Stimulated activated naive CD8-positive, alpha-beta T cell treated with anti-CD3 and anti-CD28 coated beads, Interleukin-15, Interleukin-2, amounts not matched to agents 100 ng/mL and 50 ng/mL, for 24 hours (primary cell): Measurements from ENCODE around the gene TGFBR2.

Experiments
- H3K27ac Mint-ChIP-seq: one replicate; pipeline ENCODE4 v1.8.0; 2021; ENCODE audit warnings: mild to moderate bottlenecking, mixed read lengths
- H3K27me3 Mint-ChIP-seq: one replicate; pipeline ENCODE4 v1.8.0; 2021; ENCODE audit warnings: mixed read lengths
- H3K36me3 Mint-ChIP-seq: one replicate; pipeline ENCODE4 v1.8.0; 2021; ENCODE audit warnings: low read depth, mixed read lengths
- H3K4me1 Mint-ChIP-seq: one replicate; pipeline ENCODE4 v1.8.0; 2021; ENCODE audit warnings: low read depth, mixed read lengths
- H3K4me3 Mint-ChIP-seq: one replicate; pipeline ENCODE4 v1.8.0; 2021; ENCODE audit warnings: mild to moderate bottlenecking, mixed read lengths
- H3K9me3 Mint-ChIP-seq: one replicate; pipeline ENCODE4 v1.8.0; 2021; ENCODE audit warnings: mixed read lengths

The TGFBR2 gene

DNA sequence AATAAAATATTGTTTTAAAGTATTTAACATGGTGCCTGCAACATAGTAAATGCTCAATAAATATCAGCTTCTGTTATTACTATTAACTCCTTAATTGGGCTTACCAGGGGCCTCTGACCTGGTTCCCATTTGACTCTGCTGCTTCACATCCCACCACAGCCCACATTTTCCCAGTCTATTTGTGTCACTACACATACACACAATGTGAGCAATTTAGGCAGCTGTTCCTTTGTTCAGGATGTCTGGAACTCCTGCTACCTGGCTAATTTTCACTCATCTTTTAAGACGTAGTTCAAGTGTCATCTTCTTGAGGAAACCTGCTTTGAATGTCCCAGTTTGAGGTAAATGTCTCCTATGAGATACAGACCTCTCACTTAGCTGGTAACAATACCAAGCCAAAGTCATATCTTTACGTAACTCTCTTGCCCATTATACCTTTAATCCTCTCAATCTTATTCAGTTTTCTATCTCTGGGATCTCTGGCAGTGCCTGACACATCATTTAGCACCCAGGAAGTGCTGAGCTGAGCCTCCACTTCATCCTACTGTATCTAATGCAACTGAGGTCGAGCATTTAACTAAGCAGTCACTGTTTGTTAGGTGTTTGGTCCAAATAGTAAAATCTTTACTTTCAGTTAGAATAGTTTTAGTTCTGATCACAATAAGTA lies 4.4 kb downstream of the TGFBR2 start:
- H3K4me1 Mint-ChIP-seq = peaks cover 70% of the 10 kb centered on the region
- peak overlapping the region; percentile 98 for H3K27ac Mint-ChIP-seq
- H3K36me3 Mint-ChIP-seq = peaks cover 62% of the 10 kb centered on the region
- H3K4me3 Mint-ChIP-seq = peak overlapping the region; percentile 96
- no peaks in the 10 kb centered on the region for H3K27me3 Mint-ChIP-seq
- H3K9me3 Mint-ChIP-seq = no peaks in the 10 kb centered on the region

DNA sequence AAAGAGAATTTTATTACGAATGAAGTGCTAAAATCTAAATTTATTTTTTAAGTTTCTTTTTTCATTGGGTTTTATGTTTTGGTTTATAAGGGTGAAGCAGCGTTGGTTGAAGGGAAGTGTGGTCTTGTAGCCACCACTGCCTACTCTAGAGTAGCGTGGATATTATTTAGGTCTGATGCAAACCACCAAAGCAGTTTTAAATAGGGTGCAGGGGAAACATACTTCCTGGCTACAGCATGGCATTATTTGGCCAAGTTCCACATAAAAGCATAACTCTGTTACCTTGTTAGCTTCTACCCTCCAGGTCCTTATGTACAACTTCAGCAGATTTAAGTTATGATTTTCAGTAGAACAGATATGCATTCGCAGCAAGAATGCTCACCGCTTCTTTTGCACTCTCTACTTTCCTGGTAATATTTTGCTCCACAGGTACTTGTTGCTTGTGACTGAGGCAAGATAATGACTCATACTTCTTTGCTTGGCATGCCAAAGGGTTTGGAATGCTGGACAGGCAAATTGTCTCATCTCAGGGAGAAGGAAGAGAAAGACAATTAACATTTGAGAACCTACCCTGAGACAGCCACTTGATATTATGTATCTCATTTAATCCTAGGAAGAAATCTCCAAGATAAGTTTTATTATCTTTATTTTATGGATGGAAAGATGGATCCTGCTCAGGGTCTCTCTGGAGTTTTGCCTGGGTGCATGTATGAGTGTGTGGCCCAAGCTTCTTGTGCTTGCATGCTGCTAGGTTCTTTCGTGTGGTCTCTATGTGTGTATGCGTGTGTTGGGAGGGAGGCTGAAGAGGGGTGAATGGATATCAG lies 5.4 kb downstream of the TGFBR2 start:
- Mint-ChIP-seq H3K4me1 (peaks cover 75% of the 10 kb centered on the region), H3K4me3 (peak overlapping the region; percentile 96), H3K27me3 (no peaks in the 10 kb centered on the region), H3K9me3 (no peaks in the 10 kb centered on the region), H3K36me3 (peaks cover 67% of the 10 kb centered on the region), H3K27ac (peak overlapping the region; percentile 98)

DNA sequence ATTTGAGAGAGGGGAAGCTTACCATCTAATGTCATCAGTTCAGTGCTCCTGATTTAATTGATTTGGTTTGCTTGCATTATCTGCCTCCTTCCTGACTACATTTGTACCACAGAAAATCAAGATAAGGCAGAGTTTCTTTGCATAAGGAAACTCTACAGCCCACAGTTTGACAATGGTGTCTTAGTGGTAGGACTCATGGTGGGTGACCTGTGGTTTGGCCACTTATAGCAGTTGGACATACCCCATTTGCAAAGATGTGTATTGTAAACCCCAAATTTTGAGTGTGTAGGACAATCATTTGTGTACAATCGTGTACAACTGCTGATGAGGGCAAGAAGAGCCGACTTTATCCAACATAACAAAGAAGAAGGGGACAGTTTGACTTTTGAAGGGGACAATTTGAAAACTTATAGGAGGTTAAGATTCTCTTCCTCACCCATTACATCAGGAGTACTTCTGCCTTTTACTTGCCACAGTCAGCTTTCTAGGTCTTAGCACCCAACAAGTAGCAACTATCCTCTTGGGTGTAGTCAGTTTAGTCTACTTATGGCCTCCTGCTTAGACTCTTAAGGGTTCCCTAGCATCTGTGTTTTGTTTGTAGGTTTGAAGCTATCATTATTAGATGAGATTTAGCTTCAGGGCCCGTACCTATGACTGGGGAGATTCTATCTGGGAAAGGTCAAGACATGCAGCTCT lies 6.2 kb downstream of the TGFBR2 start:
- H3K36me3 Mint-ChIP-seq = peaks cover 69% of the 10 kb centered on the region
- H3K27ac Mint-ChIP-seq = peak overlapping the region; percentile 98
- H3K9me3 Mint-ChIP-seq = no peaks in the 10 kb centered on the region
- H3K4me1 Mint-ChIP-seq = peaks cover 82% of the 10 kb centered on the region
- H3K27me3 Mint-ChIP-seq = no peaks in the 10 kb centered on the region
- peak overlapping the region; percentile 96 for H3K4me3 Mint-ChIP-seq

DNA sequence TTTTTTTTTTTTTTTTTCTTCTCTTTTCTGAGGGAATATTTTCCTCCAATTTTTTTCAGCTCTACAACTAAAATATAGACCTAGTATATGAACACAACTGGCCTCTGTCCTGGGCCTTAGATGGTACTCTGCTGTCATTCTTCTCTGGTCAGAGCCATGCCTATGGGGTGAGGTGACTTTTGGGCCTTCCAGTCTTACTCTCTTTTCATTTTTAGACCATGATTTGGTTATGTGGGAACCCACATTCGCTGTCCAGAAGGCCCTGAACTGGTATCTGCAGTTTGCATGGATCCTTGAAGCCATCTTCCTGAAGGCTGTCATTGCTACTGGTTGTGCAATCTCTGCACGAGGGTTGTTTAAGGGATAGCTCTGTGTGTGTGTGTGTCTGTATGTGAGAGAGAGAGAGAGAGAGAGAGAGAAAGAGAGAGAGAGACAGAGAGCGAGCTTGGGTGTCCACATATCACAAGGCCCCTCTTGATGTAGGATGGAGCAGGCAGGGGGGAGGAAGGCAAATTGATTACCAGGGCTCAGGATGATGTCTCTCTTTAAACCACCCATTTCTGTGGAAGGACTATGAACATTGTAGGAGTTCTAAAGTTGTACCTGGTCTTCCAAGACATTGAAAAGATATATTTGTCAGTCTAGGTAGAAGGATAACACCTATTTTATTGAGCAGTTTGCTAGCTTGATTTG lies 6.9 kb downstream of the TGFBR2 start:
- Mint-ChIP-seq H3K27ac (peak overlapping the region; percentile 98), H3K4me1 (peaks cover 89% of the 10 kb centered on the region), H3K4me3 (peak overlapping the region; percentile 96), H3K36me3 (peaks cover 71% of the 10 kb centered on the region), H3K27me3 (no peaks in the 10 kb centered on the region), H3K9me3 (no peaks in the 10 kb centered on the region)

DNA sequence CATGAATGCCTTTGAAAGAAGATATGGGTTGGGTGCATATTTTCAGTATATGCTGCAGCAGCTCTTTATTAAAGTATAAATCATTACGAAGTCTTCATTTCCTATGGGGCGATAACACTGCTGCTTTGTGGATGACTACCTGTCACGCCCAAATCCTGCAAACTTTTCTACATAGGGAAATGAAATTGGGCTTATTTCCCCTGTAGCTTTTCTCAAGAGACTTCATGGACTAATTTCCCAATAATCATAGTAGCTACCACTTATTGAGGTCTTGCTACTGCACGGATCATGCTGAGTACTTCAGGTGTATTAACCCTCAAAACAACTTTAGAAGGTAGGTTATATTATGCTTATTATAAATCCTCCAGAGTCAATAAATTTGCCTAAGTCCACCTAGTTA lies 8.0 kb downstream of the TGFBR2 start:
- H3K27ac Mint-ChIP-seq = peak overlapping the region; percentile 98
- peak overlapping the region; percentile 96 for H3K4me3 Mint-ChIP-seq
- peaks cover 100% of the 10 kb centered on the region for H3K4me1 Mint-ChIP-seq
- no peaks in the 10 kb centered on the region for H3K9me3 Mint-ChIP-seq
- peaks cover 71% of the 10 kb centered on the region for H3K36me3 Mint-ChIP-seq
- H3K27me3 Mint-ChIP-seq = no peaks in the 10 kb centered on the region

DNA sequence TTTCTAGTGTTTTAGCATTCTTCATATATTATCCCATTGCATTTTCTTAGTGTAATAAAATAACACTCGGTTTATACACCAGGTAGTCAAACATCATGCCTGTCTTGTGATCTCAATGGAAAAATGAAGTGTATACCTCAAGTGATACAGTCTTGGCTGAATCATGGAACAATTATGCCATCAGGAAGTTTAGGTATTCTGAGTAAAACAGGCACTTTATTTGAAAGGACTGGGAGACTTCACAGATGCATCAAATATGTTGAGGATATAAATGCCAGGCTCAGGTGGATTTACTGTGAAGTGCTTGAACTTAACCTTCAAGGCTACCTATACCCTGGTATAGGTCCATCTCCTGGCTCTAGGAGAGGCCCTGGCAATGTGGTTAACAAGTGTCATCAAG lies 8.5 kb downstream of the TGFBR2 start:
- H3K27ac Mint-ChIP-seq = peak overlapping the region; percentile 98
- H3K9me3 Mint-ChIP-seq = no peaks in the 10 kb centered on the region
- H3K4me1 Mint-ChIP-seq = peaks cover 100% of the 10 kb centered on the region
- peak overlapping the region; percentile 96 for H3K4me3 Mint-ChIP-seq
- peaks cover 70% of the 10 kb centered on the region for H3K36me3 Mint-ChIP-seq
- no peaks in the 10 kb centered on the region for H3K27me3 Mint-ChIP-seq

DNA sequence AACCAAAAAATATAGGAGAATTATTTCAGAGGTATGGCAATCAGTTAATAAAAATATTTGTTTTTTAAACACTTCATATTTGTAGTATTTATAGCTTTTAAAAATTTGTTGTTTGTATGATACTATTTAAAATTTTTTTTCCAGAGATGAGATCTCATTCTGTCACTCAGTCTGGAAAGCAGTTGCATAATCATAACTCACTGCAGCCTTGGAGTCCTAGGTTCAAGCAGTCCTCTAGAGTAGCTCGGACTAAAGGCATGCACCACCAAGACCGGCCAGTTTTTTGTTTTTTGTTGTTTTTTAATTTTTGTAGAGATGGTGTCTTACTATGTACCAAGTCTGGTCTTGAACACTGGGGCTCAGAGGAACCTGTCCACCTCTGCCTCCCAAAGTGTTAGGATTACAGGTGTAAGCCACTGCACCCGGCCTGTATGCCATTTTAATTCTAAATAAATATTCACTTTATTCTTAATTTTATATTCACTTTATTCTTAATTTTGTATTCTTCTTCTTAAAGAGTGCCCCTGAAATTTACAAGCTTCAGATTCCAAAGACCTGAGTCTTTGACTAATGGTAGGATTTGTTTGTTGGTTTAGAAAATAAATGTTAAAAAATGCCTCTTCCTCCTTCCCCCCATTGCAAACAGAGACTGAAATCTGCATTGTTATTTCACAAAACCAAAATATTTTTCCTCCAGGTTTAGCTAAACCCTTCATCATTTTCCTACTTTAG lies 9.4 kb downstream of the TGFBR2 start:
- H3K27ac Mint-ChIP-seq = peak overlapping the region; percentile 98
- H3K27me3 Mint-ChIP-seq = no peaks in the 10 kb centered on the region
- peaks cover 100% of the 10 kb centered on the region for H3K4me1 Mint-ChIP-seq
- H3K9me3 Mint-ChIP-seq = no peaks in the 10 kb centered on the region
- H3K36me3 Mint-ChIP-seq = peaks cover 69% of the 10 kb centered on the region
- H3K4me3 Mint-ChIP-seq = peak overlapping the region; percentile 96

DNA sequence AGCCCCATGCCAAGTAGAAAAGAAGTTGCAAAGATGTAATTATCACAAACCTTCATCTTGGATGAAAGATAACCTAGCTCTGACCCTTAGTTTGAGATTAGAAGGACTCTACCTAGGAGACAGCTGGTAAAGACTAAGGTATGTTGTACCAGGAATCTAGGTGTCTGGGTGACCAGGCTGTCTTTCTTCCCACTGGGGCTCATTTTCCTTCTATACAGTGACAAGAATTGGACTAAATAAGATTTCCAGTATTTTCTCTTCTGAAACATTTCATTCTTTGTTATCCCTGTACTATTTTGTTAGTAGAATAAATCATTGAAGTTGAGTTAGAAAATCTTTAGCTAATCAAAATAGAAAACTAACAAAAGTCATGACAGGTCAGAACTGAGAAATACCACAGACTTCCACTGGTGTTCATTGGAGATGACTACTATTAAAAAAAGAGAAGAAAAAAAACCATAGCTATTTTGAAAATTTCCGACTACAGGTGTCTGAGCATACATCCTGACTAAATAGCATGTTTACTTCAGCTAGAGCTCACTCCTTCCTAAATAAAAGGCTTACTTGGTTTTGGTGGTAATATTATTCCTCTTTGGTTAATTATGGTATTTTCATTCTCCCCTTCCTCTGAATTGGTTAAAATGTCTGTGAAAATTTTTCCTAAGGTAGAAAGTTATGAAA lies 10.1 kb downstream of the TGFBR2 start:
- peak overlapping the region; percentile 98 for H3K27ac Mint-ChIP-seq
- no peaks in the 10 kb centered on the region for H3K27me3 Mint-ChIP-seq
- peaks cover 100% of the 10 kb centered on the region for H3K4me1 Mint-ChIP-seq
- H3K9me3 Mint-ChIP-seq = no peaks in the 10 kb centered on the region
- peak overlapping the region; percentile 81 for H3K4me3 Mint-ChIP-seq
- peaks cover 70% of the 10 kb centered on the region for H3K36me3 Mint-ChIP-seq

DNA sequence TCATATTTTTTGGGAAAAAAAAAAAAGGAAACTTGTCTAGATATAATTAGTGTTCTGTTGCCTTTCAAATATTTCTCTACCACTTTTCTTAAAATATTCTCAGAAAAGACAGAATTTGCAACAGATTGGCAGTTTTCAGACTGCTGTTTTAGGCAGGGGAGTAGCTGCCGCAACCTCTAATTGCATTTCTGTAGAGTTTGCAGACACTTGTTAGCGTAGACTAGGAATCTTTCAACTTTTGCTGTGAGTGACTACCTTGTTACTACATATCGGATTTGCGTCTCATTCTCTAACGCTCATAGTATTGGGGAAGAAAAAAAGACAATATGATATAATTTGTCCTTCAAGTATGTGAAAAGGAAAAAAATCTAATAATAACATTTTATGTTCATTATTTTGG lies 10.7 kb downstream of the TGFBR2 start:
- H3K4me1 Mint-ChIP-seq = peaks cover 100% of the 10 kb centered on the region
- no peaks in the 10 kb centered on the region for H3K9me3 Mint-ChIP-seq
- H3K36me3 Mint-ChIP-seq = peaks cover 72% of the 10 kb centered on the region
- no peaks in the 10 kb centered on the region for H3K27me3 Mint-ChIP-seq
- H3K27ac Mint-ChIP-seq = peak overlapping the region; percentile 98
- H3K4me3 Mint-ChIP-seq = peak overlapping the region; percentile 81

DNA sequence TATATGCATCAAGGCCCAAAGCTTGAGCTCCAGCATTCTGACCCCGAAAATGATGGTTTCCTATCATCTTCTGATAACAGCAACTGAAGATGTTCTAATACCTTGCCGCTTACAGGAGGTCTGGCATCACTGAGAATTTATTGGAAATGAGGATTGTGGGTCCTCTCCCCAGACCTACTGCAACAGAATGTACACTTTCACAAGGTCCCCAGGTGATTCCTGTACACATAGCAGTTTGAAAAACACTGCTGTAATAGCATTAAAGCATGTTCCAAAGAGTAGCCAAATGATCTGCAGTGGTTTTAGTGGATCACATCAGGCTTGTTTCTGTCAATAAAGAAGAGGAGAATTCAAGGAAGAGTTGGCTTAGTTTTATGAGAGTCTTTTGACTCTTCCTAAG lies 11.3 kb downstream of the TGFBR2 start:
- peak overlapping the region; percentile 98 for H3K27ac Mint-ChIP-seq
- H3K36me3 Mint-ChIP-seq = peaks cover 71% of the 10 kb centered on the region
- H3K4me1 Mint-ChIP-seq = peaks cover 100% of the 10 kb centered on the region
- H3K4me3 Mint-ChIP-seq = peak overlapping the region; percentile 81
- no peaks in the 10 kb centered on the region for H3K9me3 Mint-ChIP-seq
- no peaks in the 10 kb centered on the region for H3K27me3 Mint-ChIP-seq

DNA sequence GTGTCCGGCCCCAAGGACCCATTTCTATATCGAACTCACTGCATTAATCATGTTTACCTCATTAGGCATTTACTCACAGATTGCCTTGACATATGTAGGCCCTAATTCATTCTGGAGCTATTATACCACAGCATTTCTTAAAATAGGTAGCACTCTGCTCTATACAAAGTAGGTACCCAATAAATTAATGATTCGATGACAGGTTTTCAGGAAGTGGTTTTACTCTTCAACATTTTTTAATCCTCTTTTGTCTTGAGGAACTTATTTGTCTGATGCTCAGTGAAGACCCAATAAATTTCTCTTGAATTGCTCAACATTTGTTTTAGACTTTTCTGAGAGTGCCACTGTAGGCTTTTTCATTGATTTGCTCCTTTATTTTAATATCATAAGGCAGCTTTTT lies 12.1 kb downstream of the TGFBR2 start:
- no peaks in the 10 kb centered on the region for H3K9me3 Mint-ChIP-seq
- H3K27ac Mint-ChIP-seq = peak overlapping the region; percentile 98
- H3K4me1 Mint-ChIP-seq = peaks cover 100% of the 10 kb centered on the region
- no peaks in the 10 kb centered on the region for H3K27me3 Mint-ChIP-seq
- peak overlapping the region; percentile 81 for H3K4me3 Mint-ChIP-seq
- peaks cover 71% of the 10 kb centered on the region for H3K36me3 Mint-ChIP-seq

DNA sequence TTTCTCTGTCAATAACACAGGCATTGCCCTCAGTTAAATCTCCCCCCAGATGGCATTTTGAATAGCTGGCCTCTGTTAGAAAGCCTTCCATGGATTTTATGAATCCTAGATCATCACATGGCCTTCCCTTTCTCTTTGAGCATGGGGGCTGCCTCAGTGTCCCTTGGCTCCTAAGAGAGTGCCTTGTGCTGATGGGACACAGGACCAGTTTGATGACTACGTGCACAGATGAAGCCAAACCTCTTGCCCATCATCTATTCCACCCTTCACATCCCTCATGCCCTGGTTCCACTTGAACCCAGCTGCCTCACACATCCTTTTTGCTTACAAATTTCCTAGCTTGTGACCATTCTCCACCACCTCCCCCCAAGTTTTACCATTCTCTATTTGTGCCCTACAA lies 12.9 kb downstream of the TGFBR2 start:
- Mint-ChIP-seq H3K4me1 (peaks cover 100% of the 10 kb centered on the region), H3K9me3 (no peaks in the 10 kb centered on the region), H3K27ac (peak overlapping the region; percentile 98), H3K27me3 (no peaks in the 10 kb centered on the region), H3K36me3 (peaks cover 74% of the 10 kb centered on the region), H3K4me3 (peak overlapping the region; percentile 81)

DNA sequence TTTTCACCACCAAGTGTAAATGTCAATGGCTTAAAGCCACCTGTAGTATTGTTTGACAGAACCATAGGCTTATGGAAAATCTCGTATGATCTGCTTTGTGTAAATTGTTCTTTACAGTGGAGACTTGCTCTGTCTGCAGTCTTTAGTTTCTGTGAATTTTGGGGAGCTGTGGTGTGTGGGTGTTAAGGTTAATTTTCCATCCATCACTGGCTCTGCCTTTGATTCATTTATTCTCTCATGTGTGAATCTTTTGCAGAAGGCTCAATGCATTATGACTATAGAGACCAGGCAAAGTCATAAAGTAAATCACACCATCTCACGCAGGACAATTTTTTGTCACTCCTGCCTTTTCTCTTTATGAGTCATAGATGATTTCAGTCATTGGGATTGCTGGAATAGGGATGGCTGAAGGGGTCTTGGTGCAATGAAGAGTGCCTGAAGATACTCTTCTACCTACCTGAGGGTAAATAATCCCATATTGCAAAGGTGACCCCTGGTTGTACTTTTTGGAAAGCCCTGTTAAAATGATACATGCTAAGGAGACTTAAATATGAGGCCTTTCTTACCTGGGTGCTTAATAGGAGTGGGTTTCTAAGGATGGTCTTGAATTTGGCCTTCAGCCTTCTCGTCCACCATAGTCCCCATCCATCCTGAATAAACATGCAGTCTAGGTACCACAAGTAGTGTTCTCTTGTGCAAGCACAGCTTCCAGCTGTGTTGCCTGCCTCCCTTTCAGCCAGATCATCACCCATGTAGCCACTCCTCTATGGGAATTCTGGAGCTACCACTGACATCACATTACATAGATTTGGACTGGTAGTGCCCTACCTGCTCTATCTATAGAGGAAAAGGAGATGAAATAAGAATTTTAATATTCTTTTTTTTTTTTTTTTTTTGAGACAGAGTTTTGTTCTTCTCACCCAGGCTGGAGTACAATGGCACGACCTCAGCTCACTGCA lies 14.3 kb downstream of the TGFBR2 start:
- Mint-ChIP-seq H3K4me1 (peaks cover 100% of the 10 kb centered on the region), H3K4me3 (peak overlapping the region; percentile 81), H3K9me3 (no peaks in the 10 kb centered on the region), H3K36me3 (peaks cover 74% of the 10 kb centered on the region), H3K27me3 (no peaks in the 10 kb centered on the region), H3K27ac (peak overlapping the region; percentile 98)
